HepG2 (cell line): ENCODE data around the gene FITM1. TPM values are rescaled to one million over a fixed set of nuclear protein-coding genes. Genes with fewer than 3 reads are reported as not detected.
A peak's percentile ranks its signal among the peaks of the same experiment; 100 is the strongest.

Experiments
- CHCHD3 ChIP-seq: sonication (generic); formaldehyde crosslinking; IDR thresholded peaks from 2 replicates; pipeline ENCODE4 v1.8.0; 2022; ENCODE audit warnings: mild to moderate bottlenecking, missing genetic modification reagents, moderate library complexity
- MEIS2 ChIP-seq: sonication (generic); formaldehyde crosslinking; IDR thresholded peaks from 2 replicates; pipeline ENCODE4 v1.9.0; 2021; ENCODE audit warnings: mild to moderate bottlenecking, missing genetic modification reagents
- NPAS2 ChIP-seq: sonication (generic); formaldehyde crosslinking; IDR thresholded peaks from 2 replicates; pipeline ENCODE4 v1.8.0; 2022; ENCODE audit warnings: mild to moderate bottlenecking, missing genetic modification reagents, borderline replicate concordance
- PATZ1 ChIP-seq: sonication (generic); formaldehyde crosslinking; IDR thresholded peaks from 2 replicates; pipeline ENCODE4 v1.4.0; 2020; ENCODE audit warnings: missing genetic modification reagents
- RBAK ChIP-seq: sonication (generic); formaldehyde crosslinking; IDR thresholded peaks from 2 replicates; pipeline ENCODE4 v1.5.1; 2020; ENCODE audit warnings: mild to moderate bottlenecking, missing genetic modification reagents
- USF2 ChIP-seq, 2 experiments: sonication (generic) in 1 of 2; formaldehyde crosslinking in 1 of 2; IDR thresholded peaks; 2 replicates each; pipeline versions ENCODE4 v1.5.1 to v1.6.1; 2011 to 2020; ENCODE audit warnings: borderline replicate concordance in 1 of 2, low read depth in 1 of 2, low read length in 1 of 2, mild to moderate bottlenecking in 1 of 2, missing genetic modification reagents in 1 of 2, moderate library complexity in 1 of 2
- ZBTB25 ChIP-seq: IDR thresholded peaks from 2 replicates; pipeline ENCODE4 v1.6.1; 2018; ENCODE audit warnings: missing genetic modification reagents
- ZBTB7B ChIP-seq: sonication (generic); formaldehyde crosslinking; IDR thresholded peaks from 2 replicates; pipeline ENCODE4 v1.4.0; 2020; ENCODE audit warnings: missing genetic modification reagents
- ZNF24 ChIP-seq: fragments of 450-650 bp; IDR thresholded peaks from 2 replicates; pipeline ENCODE4 v1.6.1; 2017; ENCODE audit warnings: antibody characterized with exemption, mild to moderate bottlenecking
- ZNF576 ChIP-seq: sonication (generic); formaldehyde crosslinking; IDR thresholded peaks from 2 replicates; pipeline ENCODE4 v1.4.0; 2020; ENCODE audit warnings: mild to moderate bottlenecking, missing genetic modification reagents
- polyA plus RNA-seq, 8 experiments: library from polyadenylated mRNA; depleted of rRNA in 3 of 8; stranded (reverse) in 7 of 8; unstranded in 1 of 8; fragments of >200 nt; fragmentation: Illumina TruSeq in 4 of 8; extraction: Trizol in 4 of 8; gene quantifications; 2 replicates each; pipeline versions ENCODE4 v1.2.1 to v1.2.3, GENCODE V29; 2011 to 2016; ENCODE audit warnings: low read depth in 4 of 8, missing spikeins in 1 of 8, mixed read lengths in 1 of 8; ENCODE audit not compliant: insufficient read depth in 1 of 8
- total RNA-seq, 5 experiments: library from RNA; depleted of rRNA; stranded (reverse); fragments of >200 nt; fragmentation: Illumina TruSeq; extraction: Trizol; gene quantifications; 2 replicates each; pipeline ENCODE4 v1.2.3, GENCODE V29; 2016; ENCODE audit warnings: low read depth in 1 of 5
- TF ChIP-seq, protein P1 (sequence below): sonication (generic); formaldehyde crosslinking; IDR thresholded peaks from 2 replicates; pipeline ENCODE4 v1.8.1; 2023; ENCODE audit warnings: mild to moderate bottlenecking, missing genetic modification reagents, borderline replicate concordance
- TF ChIP-seq, protein P2 (sequence below): sonication (generic); formaldehyde crosslinking; IDR thresholded peaks from 2 replicates; pipeline ENCODE4 v1.4.0; 2020; ENCODE audit warnings: missing genetic modification reagents
- TF ChIP-seq, protein P3 (sequence below): sonication (generic); formaldehyde crosslinking; IDR thresholded peaks from 2 replicates; pipeline ENCODE4 v1.4.0; 2020; ENCODE audit warnings: mild to moderate bottlenecking, missing genetic modification reagents
- TF ChIP-seq, protein P4 (sequence below): sonication (generic); formaldehyde crosslinking; IDR thresholded peaks from 2 replicates; pipeline ENCODE4 v1.5.0; 2020; ENCODE audit warnings: mild to moderate bottlenecking, missing genetic modification reagents, borderline replicate concordance

The FITM1 gene
- total and polyA plus RNA-seq, 2 of the 13 experiments (the other 11 are each of a cell fraction or from before 2014, with no cell fraction given) = 2.7 to 5.8 TPM

- TF ChIP-seq PATZ1 (CRISPR knock-in tag) = peak; percentile 100
- no peak for TF ChIP-seq NPAS2 (CRISPR knock-in tag)
- TF ChIP-seq ZNF24 = no peak; the same call in 1 of the 2 replicates
- TF ChIP-seq ZNF576 (CRISPR knock-in tag) = peak; percentile 38
- TF ChIP-seq ZBTB7B (CRISPR knock-in tag) = peak; percentile 99
- no peak for TF ChIP-seq USF2 (IDR thresholded peaks at IDR 0.05; ENCODE audit: low read depth, low read length)
- TF ChIP-seq USF2 (CRISPR knock-in tag; IDR thresholded peaks at IDR 0.05; ENCODE audit: borderline replicate concordance) = no peak; the same call in 1 of the 2 replicates
- peak; percentile 96 for TF ChIP-seq MEIS2 (CRISPR knock-in tag)
- TF ChIP-seq, protein P1, sequence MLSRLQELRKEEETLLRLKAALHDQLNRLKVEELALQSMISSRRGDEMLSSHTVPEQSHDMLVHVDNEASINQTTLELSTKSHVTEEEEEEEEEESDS (CRISPR knock-in tag) = peak; percentile 93; the same call in 1 of the 2 replicates
- 0 out of 2 replicates have a peak, but pooled peaks have one; percentile 3 for TF ChIP-seq RBAK (CRISPR knock-in tag)
- TF ChIP-seq, protein P2, sequence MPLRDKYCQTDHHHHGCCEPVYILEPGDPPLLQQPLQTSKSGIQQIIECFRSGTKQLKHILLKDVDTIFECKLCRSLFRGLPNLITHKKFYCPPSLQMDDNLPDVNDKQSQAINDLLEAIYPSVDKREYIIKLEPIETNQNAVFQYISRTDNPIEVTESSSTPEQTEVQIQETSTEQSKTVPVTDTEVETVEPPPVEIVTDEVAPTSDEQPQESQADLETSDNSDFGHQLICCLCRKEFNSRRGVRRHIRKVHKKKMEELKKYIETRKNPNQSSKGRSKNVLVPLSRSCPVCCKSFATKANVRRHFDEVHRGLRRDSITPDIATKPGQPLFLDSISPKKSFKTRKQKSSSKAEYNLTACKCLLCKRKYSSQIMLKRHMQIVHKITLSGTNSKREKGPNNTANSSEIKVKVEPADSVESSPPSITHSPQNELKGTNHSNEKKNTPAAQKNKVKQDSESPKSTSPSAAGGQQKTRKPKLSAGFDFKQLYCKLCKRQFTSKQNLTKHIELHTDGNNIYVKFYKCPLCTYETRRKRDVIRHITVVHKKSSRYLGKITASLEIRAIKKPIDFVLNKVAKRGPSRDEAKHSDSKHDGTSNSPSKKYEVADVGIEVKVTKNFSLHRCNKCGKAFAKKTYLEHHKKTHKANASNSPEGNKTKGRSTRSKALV = peak; percentile 93; the same call in 1 of the 2 replicates
- TF ChIP-seq, protein P3, sequence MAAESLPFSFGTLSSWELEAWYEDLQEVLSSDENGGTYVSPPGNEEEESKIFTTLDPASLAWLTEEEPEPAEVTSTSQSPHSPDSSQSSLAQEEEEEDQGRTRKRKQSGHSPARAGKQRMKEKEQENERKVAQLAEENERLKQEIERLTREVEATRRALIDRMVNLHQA = no peak; the same call in 1 of the 2 replicates
- no peak for TF ChIP-seq CHCHD3 (CRISPR knock-in tag)
- peak; percentile 97 for TF ChIP-seq ZBTB25
- TF ChIP-seq, protein P4, sequence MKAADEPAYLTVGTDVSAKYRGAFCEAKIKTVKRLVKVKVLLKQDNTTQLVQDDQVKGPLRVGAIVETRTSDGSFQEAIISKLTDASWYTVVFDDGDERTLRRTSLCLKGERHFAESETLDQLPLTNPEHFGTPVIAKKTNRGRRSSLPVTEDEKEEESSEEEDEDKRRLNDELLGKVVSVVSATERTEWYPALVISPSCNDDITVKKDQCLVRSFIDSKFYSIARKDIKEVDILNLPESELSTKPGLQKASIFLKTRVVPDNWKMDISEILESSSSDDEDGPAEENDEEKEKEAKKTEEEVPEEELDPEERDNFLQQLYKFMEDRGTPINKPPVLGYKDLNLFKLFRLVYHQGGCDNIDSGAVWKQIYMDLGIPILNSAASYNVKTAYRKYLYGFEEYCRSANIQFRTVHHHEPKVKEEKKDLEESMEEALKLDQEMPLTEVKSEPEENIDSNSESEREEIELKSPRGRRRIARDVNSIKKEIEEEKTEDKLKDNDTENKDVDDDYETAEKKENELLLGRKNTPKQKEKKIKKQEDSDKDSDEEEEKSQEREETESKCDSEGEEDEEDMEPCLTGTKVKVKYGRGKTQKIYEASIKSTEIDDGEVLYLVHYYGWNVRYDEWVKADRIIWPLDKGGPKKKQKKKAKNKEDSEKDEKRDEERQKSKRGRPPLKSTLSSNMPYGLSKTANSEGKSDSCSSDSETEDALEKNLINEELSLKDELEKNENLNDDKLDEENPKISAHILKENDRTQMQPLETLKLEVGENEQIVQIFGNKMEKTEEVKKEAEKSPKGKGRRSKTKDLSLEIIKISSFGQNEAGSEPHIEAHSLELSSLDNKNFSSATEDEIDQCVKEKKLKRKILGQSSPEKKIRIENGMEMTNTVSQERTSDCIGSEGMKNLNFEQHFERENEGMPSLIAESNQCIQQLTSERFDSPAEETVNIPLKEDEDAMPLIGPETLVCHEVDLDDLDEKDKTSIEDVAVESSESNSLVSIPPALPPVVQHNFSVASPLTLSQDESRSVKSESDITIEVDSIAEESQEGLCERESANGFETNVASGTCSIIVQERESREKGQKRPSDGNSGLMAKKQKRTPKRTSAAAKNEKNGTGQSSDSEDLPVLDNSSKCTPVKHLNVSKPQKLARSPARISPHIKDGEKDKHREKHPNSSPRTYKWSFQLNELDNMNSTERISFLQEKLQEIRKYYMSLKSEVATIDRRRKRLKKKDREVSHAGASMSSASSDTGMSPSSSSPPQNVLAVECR (CRISPR knock-in tag) = peak; percentile 79
Observed at GRCh38 chr14:24113801-24114531, 16.5 kb upstream of the FITM1 start (continued).
